Astrocyte (in vitro differentiated cells and primary cell): ENCODE data around the gene POU2F1.

Experiments used
- EZH2 ChIP-seq: IDR thresholded peaks from 2 replicates; pipeline ENCODE4 v1.6.1; 2012; ENCODE audit warnings: mild to moderate bottlenecking, low read length, inconsistent platforms; ENCODE audit not compliant: insufficient read depth
- TF ChIP-seq, protein P1 (sequence below): IDR thresholded peaks from 2 replicates; pipeline ENCODE4 v1.5.1; 2011; ENCODE audit warnings: low read depth, mild to moderate bottlenecking, inconsistent platforms, low read length, moderate library complexity; ENCODE audit not compliant: insufficient read depth

DNA sequence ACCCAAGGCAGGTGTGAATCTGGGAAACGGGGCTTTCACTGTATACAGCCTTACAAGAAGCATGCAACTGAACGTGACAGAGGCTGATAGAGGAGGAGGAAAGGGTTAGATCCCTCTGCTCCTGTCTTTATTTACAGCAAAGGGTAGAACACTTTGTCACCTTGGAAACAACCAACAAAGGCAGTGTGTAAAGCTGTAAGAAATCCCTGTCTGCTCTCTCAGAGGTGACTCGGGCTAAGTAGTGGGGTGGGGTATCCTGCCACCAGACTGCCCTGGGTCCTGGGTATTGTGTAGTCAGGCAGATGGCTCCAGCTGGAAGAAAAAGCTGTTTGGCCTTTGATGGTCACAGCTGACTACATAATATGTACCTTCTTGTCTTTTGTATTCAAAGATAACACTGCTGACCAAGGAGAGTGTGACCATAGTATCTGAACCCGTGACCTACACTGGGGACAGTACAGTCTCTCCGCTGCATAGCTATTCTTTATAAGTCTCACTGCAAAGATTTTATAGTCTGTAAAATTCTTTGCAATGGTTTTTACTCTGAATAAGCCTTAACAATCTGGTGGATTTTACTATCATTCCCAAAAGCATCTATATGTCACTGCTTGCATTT, 22.1 kb upstream of the POU2F1 start:
- TF ChIP-seq, protein P1, sequence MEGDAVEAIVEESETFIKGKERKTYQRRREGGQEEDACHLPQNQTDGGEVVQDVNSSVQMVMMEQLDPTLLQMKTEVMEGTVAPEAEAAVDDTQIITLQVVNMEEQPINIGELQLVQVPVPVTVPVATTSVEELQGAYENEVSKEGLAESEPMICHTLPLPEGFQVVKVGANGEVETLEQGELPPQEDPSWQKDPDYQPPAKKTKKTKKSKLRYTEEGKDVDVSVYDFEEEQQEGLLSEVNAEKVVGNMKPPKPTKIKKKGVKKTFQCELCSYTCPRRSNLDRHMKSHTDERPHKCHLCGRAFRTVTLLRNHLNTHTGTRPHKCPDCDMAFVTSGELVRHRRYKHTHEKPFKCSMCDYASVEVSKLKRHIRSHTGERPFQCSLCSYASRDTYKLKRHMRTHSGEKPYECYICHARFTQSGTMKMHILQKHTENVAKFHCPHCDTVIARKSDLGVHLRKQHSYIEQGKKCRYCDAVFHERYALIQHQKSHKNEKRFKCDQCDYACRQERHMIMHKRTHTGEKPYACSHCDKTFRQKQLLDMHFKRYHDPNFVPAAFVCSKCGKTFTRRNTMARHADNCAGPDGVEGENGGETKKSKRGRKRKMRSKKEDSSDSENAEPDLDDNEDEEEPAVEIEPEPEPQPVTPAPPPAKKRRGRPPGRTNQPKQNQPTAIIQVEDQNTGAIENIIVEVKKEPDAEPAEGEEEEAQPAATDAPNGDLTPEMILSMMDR = no peak
- no peak for TF ChIP-seq EZH2
